A673 (cell line): ENCODE data around the gene MACC1. TPM values are rescaled to one million over a fixed set of nuclear protein-coding genes. Genes with fewer than 3 reads are reported as not detected.

Experiments
- BruUV-seq: library from RNA; stranded (reverse); fragments of 400-500 nt; replicated peaks from 2 replicates; lab custom pipeline; 2021; lab: Mats Ljungman, UMichigan
- CTCF ChIA-PET: fragments of 300-600 bp; sonication (Branson Sonifier 250); formaldehyde crosslinking; loops from one replicate; lab custom pipeline; 2022; ENCODE audit warnings: antibody characterized with exemption; lab: Charles Lee
- POLR2A ChIA-PET: fragments of 300-600 bp; sonication (Branson Sonifier 250); formaldehyde crosslinking; loops from one replicate; lab custom pipeline; 2022; ENCODE audit warnings: antibody characterized with exemption; ENCODE audit not compliant: low non-redundant PET; lab: Charles Lee
- DNase-seq: peaks from one replicate; pipeline ENCODE4 v3.0.0-alpha.2; 2015; ENCODE audit warnings: low spot score
- H3K27ac ChIP-seq: fragments of 200-600 bp; sonication (generic); 2 replicates; pipeline ENCODE4 v1.5.1; 2016; ENCODE audit warnings: mixed run types, low read depth, mild to moderate bottlenecking, mixed read lengths, antibody characterized with exemption, low read length; ENCODE audit not compliant: poor library complexity, severe bottlenecking
- H3K27me3 ChIP-seq: fragments of 200-600 bp; sonication (generic); replicated peaks from 2 replicates; pipeline ENCODE4 v1.6.1; 2017; ENCODE audit warnings: mixed run types, low read depth, mild to moderate bottlenecking, mixed read lengths, antibody characterized with exemption, low read length; ENCODE audit not compliant: insufficient read depth, poor library complexity
- H3K36me3 ChIP-seq: fragments of 200-600 bp; sonication (generic); 2 replicates; pipeline ENCODE4 v1.6.1; 2016; ENCODE audit warnings: mixed run types, mild to moderate bottlenecking, mixed read lengths, antibody characterized with exemption, low read length; ENCODE audit not compliant: insufficient read depth, poor library complexity, severe bottlenecking
- H3K4me1 ChIP-seq: fragments of 200-600 bp; sonication (generic); 2 replicates; pipeline ENCODE4 v1.6.1; 2017; ENCODE audit warnings: mixed run types, mild to moderate bottlenecking, mixed read lengths, antibody characterized with exemption, low read length; ENCODE audit not compliant: insufficient read depth, poor library complexity, severe bottlenecking
- H3K4me3 ChIP-seq: fragments of 200-600 bp; sonication (generic); 2 replicates; pipeline ENCODE4 v1.5.1; 2016; ENCODE audit warnings: low read depth, mixed run types, mild to moderate bottlenecking, mixed read lengths, low read length; ENCODE audit not compliant: poor library complexity, severe bottlenecking
- H3K9me3 ChIP-seq: fragments of 200-600 bp; sonication (generic); 2 replicates; pipeline ENCODE4 v1.6.1; 2016; ENCODE audit warnings: mixed run types, low read depth, mild to moderate bottlenecking, mixed read lengths, antibody characterized with exemption, low read length; ENCODE audit not compliant: poor library complexity, severe bottlenecking
- EZH2 ChIP-seq: fragments of 200-600 bp; sonication (generic); IDR thresholded peaks from 2 replicates; pipeline ENCODE4 v1.6.1; 2017; ENCODE audit warnings: borderline replicate concordance, low read depth, mild to moderate bottlenecking, mixed read lengths, antibody characterized with exemption, low read length; ENCODE audit not compliant: poor library complexity, severe bottlenecking
- intact Hi-C: fragments of 100-400 bp; cut with micrococcal nuclease; formaldehyde crosslinking; loops from one replicate; pipeline ENCODE4 v1.10.0; 2022; ENCODE audit not compliant: unreplicated experiment
- total RNA-seq: library from RNA; stranded (reverse); gene quantifications from 2 replicates; pipeline ENCODE4 v1.2.3, GENCODE V29; 2021
- TF ChIP-seq, protein P1 (sequence below): fragments of 300-800, 200-600 bp; sonication (generic); conservative IDR thresholded peaks from 2 replicates; pipeline ENCODE4 v1.5.1; 2017; ENCODE audit warnings: low read depth, mild to moderate bottlenecking, antibody characterized with exemption, low read length, moderate library complexity, mixed read lengths

The MACC1 gene
- total RNA-seq, 1 experiment from 2014 or later: not detected

DNA sequence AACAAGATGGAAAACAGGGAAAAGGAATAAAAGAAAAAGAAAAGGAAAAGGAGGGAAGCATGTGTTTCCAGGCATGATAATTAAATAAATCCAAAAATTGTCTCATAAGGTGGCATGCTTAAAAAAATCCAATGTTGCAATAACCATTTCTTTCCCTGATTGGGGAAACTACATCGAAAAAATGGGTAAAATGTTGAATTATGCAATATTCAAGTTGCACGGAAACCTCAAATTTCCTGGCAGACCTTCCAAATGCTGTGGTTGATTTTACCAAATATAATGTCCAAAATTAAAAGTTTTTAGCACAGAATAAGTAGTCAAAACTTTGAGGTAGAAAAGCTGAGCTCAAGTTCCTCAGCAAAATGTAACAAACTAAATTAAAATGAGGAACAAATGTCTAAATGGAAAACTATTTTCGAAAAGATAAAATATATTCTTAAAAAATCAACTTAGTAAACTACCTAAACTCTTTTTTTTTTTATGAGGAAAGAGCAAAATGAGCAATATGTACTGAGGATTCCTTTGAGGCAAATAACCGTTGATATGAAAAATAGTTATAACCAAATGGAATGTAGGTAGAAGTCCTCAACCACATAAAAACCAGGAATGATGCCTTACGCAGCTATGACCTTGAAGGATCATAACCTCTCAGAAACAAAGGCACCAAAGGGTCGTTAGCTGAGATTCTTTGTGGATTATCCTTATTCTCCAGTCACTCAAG lies 52.6 kb downstream of the MACC1 start:
- no peak overlapping the region for H3K27ac ChIP-seq
- H3K36me3 ChIP-seq: no peaks in the 10 kb centered on the region
- POLR2A ChIA-PET: no interaction called here
- CTCF ChIA-PET: no interaction called here
- H3K9me3 ChIP-seq: no peaks in the 10 kb centered on the region
- no peak for DNase-seq
- no peak overlapping the region for H3K4me3 ChIP-seq
- H3K4me1 ChIP-seq: no peaks in the 10 kb centered on the region
- intact Hi-C loops: no loop called here
- BruUV-seq: no TSS peak
- TF ChIP-seq, protein P1, sequence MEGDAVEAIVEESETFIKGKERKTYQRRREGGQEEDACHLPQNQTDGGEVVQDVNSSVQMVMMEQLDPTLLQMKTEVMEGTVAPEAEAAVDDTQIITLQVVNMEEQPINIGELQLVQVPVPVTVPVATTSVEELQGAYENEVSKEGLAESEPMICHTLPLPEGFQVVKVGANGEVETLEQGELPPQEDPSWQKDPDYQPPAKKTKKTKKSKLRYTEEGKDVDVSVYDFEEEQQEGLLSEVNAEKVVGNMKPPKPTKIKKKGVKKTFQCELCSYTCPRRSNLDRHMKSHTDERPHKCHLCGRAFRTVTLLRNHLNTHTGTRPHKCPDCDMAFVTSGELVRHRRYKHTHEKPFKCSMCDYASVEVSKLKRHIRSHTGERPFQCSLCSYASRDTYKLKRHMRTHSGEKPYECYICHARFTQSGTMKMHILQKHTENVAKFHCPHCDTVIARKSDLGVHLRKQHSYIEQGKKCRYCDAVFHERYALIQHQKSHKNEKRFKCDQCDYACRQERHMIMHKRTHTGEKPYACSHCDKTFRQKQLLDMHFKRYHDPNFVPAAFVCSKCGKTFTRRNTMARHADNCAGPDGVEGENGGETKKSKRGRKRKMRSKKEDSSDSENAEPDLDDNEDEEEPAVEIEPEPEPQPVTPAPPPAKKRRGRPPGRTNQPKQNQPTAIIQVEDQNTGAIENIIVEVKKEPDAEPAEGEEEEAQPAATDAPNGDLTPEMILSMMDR: no peak
- no peak for TF ChIP-seq EZH2
- H3K27me3 ChIP-seq: peaks cover 10% of the 10 kb centered on the region

DNA sequence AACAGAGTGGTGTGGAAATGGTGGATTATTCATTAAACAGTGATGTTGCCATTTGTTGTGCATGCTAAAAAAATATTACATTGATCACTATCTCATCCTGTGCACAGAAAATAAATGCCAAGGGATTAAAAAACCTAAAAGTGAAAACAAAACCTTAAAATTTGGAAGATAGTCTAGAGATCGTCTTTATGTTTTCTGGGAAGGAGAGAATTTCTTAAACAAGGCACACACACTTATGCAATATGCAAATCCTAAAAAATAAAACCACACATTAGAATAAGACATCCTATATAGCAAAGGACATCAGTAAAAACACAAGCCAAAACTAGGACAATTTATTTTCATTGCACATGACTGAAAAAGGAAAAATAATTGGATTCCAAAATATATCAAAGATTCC lies 54.5 kb downstream of the MACC1 start:
- no TSS peak for BruUV-seq
- Histone ChIP-seq H3K9me3 (no peaks in the 10 kb centered on the region), H3K36me3 (no peaks in the 10 kb centered on the region), H3K4me1 (no peaks in the 10 kb centered on the region), H3K27me3 (peaks cover 10% of the 10 kb centered on the region), H3K27ac (no peak overlapping the region), H3K4me3 (no peak overlapping the region)
- TF ChIP-seq, protein P1: no peak
- no peak for TF ChIP-seq EZH2
- CTCF ChIA-PET: no interaction called here
- DNase-seq: no peak
- intact Hi-C loops: no loop called here
- POLR2A ChIA-PET: no interaction called here

DNA sequence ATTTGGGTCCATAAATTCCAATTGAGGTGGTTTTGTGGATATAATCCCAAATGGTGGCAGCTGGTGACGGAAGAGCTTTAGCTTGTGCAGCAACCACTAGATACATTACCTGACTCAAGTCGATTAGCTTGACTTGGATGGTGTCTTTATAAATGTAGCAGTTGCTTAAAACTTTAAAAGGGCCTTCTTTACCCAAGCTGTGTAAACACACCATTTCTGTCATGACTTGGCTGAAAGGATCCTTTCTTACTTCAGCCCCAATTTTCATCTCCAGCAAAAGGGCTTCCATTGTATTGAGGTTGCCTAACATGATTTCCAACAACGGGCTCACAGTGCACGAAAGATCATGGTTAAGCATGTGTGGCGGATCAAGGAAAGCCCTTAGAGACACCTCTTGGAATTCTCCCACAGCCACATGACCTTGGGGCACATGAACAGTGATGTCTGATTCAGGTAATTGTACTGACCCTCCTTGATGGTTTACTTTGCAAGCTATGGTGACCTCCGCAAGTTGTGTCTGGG lies 57.9 kb downstream of the MACC1 start:
- no peak overlapping the region for H3K27ac ChIP-seq
- no peak for DNase-seq
- H3K36me3 ChIP-seq: no peaks in the 10 kb centered on the region
- H3K9me3 ChIP-seq: no peaks in the 10 kb centered on the region
- no peak for TF ChIP-seq EZH2
- TF ChIP-seq, protein P1: no peak
- peaks cover 14% of the 10 kb centered on the region for H3K27me3 ChIP-seq
- no peaks in the 10 kb centered on the region for H3K4me1 ChIP-seq
- H3K4me3 ChIP-seq: no peak overlapping the region
- ChIA-PET POLR2A (no interaction called here), CTCF (no interaction called here)
- BruUV-seq: no TSS peak
- intact Hi-C loops: loop anchor here (5.0 kb wide), 1 partner anchor 153 kb away; no protein-coding TSS in a partner anchor
